Measurements from ENCODE around the gene SP110. TPM values are rescaled to one million over a fixed set of nuclear protein-coding genes. Genes with fewer than 3 reads are reported as not detected.

The SP110 gene
- total RNA-seq, 2 experiments from 2014 or later = 168 to 188 TPM

DNA sequence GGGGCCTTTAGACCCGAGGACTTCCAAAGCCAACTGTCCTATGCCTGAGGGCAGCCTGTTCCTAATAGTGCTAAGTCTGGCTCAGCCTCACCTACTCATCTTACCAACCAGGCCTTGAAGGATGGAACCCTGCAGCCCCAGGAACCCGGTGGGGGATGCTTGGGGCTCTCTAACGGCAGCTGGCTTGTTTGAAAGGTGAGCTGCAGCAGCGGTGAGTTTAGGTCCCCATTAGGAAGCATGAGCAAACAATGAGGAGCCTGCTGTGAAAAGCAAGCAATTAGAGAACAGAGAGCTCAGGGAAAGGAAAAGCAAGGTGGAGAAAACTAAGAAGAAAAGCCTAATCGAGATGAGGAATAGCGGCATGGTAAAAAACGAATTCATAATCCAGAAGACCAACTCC is 39.9 kb downstream of the SP110 start:
- no peak for DNase-seq
- no peak overlapping the region for H3K27ac Mint-ChIP-seq
- no peak overlapping the region for H3K4me3 Mint-ChIP-seq
- H3K27me3 Mint-ChIP-seq = no peaks in the 10 kb centered on the region
- CTCF ChIA-PET = interaction anchor here (1.3 kb wide), 2 partner anchors 9 to 20 kb away, joined by 3 to 4 read pairs; no protein-coding TSS in a partner anchor
- H3K36me3 Mint-ChIP-seq (ENCODE audit: low read depth) = peaks cover 97% of the 10 kb centered on the region
- no peaks in the 10 kb centered on the region for H3K4me1 Mint-ChIP-seq
- no peaks in the 10 kb centered on the region for H3K9me3 Mint-ChIP-seq
- POLR2A ChIA-PET = no interaction called here

DNA sequence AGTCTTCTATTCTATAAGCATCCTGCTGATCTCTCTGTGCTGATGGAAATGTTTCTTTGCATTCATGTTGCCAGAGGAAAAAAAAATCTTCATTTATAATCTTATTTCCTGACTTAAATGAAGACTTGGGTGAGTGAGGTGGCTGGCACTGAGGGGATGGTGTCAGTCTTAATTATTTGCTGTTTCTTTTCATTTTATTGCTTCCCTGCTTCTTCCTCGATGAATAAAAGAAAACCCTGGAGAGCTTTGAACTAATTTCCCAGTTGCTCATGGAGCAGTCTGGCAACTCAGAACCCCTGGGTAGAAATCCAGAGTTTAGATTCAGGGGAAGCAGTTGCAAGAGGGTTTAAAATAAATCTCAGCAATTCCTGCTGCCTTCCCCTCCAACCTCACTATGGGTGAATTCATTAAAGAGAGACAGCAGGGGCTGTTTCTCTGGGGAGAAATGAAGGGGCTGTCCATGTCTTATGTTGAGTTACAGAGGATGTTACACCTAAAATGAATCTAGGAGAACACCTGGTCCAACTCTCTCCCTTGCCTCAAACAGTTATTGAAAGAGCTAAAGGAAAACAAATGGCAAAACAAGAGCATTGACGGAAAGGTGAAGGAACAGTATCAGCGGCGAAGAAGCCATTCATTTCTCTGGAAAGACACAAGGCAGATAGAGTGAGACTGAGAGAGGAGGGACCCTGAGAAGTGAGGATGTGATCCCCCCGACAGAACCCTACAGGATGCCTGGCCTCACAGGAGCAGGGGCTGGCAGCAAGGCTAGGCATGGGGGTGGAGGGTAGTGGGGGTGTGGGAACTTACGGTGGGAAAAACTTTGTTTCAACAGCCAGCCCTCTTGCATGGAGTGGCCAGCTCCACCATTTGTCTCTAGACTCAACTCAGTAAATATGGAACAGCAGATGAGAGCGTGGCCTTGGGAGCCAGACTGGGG is 41.0 kb downstream of the SP110 start:
- Mint-ChIP-seq H3K9me3 (no peaks in the 10 kb centered on the region), H3K4me3 (no peak overlapping the region), H3K36me3 (ENCODE audit: low read depth) (peaks cover 95% of the 10 kb centered on the region), H3K4me1 (no peaks in the 10 kb centered on the region), H3K27ac (no peak overlapping the region), H3K27me3 (no peaks in the 10 kb centered on the region)
- DNase-seq = no peak
- ChIA-PET CTCF (interaction anchor here (0.8 to 1.3 kb wide), 3 partner anchors 8 to 19 kb away, joined by 3 to 4 read pairs (median 3); no protein-coding TSS in a partner anchor), POLR2A (no interaction called here)

DNA sequence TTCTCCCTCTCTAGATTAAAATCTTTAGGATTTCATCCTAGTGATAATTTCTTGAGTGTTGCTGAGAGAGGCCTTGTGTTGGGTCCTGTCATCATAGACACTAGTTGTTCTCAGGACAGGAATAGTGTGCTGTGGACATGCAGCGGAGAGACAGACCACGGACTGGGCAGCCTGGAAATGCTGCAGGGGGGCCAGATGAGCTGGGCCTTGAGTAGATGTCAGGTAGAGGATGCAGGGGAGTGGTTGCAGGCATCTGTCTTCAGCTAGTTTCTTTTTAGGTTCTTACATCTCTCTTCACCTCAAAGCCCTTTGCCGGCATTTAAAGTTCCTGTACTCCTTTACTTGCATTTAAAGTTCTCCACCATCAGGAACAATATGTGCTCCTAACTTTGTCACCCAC is 42.8 kb downstream of the SP110 start:
- no peaks in the 10 kb centered on the region for H3K27me3 Mint-ChIP-seq
- no peak overlapping the region for H3K4me3 Mint-ChIP-seq
- H3K4me1 Mint-ChIP-seq = no peaks in the 10 kb centered on the region
- DNase-seq = no peak
- H3K9me3 Mint-ChIP-seq = no peaks in the 10 kb centered on the region
- ChIA-PET POLR2A (no interaction called here), CTCF (interaction anchor here (1.9 kb wide), 1 partner anchor 17 kb away, joined by 5 read pairs; no protein-coding TSS in a partner anchor)
- no peak overlapping the region for H3K27ac Mint-ChIP-seq
- H3K36me3 Mint-ChIP-seq (ENCODE audit: low read depth) = peaks cover 94% of the 10 kb centered on the region

DNA sequence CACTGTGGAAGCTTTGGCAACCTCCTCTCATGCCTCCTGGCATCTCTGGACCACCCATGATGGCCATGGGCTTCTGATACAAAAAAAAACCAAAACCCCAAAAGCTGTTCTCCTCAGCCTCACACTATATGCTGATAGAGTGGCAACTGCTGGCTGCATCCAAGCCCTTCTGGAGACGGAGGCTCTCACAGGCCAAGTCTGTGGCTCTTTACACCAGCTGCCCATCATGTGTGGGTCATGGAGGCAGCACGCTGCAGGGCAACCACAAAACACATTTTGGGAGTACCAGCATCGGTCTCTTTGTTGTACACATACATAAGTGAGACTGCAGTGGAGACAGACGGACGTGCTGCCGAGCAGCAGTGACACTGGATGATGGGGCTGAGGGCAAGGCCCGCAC is 45.3 kb downstream of the SP110 start:
- ChIA-PET POLR2A (no interaction called here), CTCF (no interaction called here)
- Mint-ChIP-seq H3K36me3 (ENCODE audit: low read depth) (peaks cover 91% of the 10 kb centered on the region), H3K27ac (peak overlapping the region; percentile 2), H3K4me1 (peaks cover 19% of the 10 kb centered on the region), H3K9me3 (peaks cover 4% of the 10 kb centered on the region), H3K4me3 (no peak overlapping the region), H3K27me3 (no peaks in the 10 kb centered on the region)
- DNase-seq = no peak

DNA sequence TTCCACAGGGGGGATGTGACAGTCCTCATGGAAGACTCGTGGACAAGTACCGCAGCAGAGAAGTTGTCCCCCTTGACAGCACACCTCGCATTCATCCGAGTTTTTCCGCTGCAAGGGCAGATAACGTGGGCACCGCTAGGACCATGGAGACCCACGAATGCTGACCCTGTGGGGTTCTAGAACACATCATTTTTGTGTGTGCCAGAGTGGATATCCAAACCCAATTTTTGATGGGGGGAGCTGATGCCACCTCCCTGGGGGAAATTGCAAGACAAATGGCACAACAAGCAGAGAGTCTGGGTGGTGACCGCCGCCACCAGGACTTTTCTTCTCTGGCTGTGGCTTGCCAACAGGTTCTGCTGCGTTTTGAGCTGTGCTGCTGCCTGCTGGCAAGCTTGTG is 46.9 kb downstream of the SP110 start:
- POLR2A ChIA-PET = no interaction called here
- Mint-ChIP-seq H3K27me3 (no peaks in the 10 kb centered on the region), H3K4me3 (no peak overlapping the region)

DNA sequence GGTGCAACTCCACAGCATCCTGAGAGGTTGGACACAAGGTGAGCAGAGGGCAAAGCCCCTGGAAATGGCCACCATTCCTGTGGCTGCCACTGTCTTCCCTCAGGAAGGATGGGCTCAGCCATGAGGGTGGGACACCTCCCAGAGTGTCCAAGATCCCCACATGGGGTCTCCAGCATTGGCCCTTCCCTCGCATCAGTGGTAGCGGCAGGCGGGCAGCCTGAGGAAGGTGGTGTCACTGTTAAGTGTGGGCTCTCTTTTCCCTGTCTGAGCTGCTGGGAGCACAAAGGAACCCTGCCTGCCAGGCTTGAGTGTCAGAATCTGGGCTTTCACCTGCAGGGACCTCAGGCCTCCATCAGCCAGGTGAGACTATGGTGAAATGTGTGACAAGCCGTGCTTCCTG is 47.6 kb downstream of the SP110 start:
- Mint-ChIP-seq H3K4me1 (peaks cover 20% of the 10 kb centered on the region), H3K4me3 (no peak overlapping the region), H3K27ac (peak overlapping the region; percentile 9), H3K9me3 (peaks cover 4% of the 10 kb centered on the region), H3K36me3 (ENCODE audit: low read depth) (peaks cover 89% of the 10 kb centered on the region), H3K27me3 (no peaks in the 10 kb centered on the region)
- ChIA-PET POLR2A (no interaction called here), CTCF (interaction anchor here (4.9 kb wide), 1 partner anchor 12 kb away, joined by 16 read pairs; no protein-coding TSS in a partner anchor)
- no peak for DNase-seq

More for the DNA sequence above, 46.9 kb downstream of the SP110 start:
- Mint-ChIP-seq H3K27ac (no peak overlapping the region), H3K36me3 (ENCODE audit: low read depth) (peaks cover 89% of the 10 kb centered on the region), H3K9me3 (peaks cover 4% of the 10 kb centered on the region), H3K4me1 (peaks cover 20% of the 10 kb centered on the region)
- CTCF ChIA-PET = interaction anchor here (4.9 kb wide), 1 partner anchor 13 kb away, joined by 16 read pairs; no protein-coding TSS in a partner anchor
- no peak for DNase-seq

DNA sequence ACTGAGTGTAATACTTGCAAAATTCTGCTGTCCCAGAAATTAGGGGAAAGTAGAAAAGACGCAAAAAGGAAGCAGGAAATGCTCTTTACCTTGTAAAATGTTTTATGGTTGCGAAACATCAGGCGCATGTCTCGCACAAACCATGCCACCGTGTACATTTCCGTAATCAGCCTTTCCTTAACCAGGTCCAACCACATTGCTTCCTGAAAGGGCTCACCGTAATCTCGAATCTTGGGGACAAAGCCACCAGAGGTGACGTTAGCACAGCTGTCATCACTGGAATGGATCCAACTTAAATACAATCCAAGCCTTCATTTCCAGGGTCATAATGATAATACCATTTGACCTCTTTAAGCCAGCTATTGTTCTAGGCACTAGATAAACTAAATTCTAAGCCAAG is 49.3 kb downstream of the SP110 start:
- H3K27ac Mint-ChIP-seq = peak overlapping the region; percentile 43
- DNase-seq = peak; percentile 17
- peaks cover 20% of the 10 kb centered on the region for H3K4me1 Mint-ChIP-seq
- peaks cover 4% of the 10 kb centered on the region for H3K9me3 Mint-ChIP-seq
- ChIA-PET CTCF (interaction anchor here (0.6 to 4.9 kb wide), 4 partner anchors 8 to 37 kb away, joined by 3 to 16 read pairs (median 4); no protein-coding TSS in a partner anchor), POLR2A (interaction anchor here (0.6 kb wide), 1 partner anchor 9 kb away, joined by 3 read pairs; no protein-coding TSS in a partner anchor)
- no peaks in the 10 kb centered on the region for H3K27me3 Mint-ChIP-seq
- peaks cover 82% of the 10 kb centered on the region for H3K36me3 Mint-ChIP-seq (ENCODE audit: low read depth)
- H3K4me3 Mint-ChIP-seq = no peak overlapping the region

DNA sequence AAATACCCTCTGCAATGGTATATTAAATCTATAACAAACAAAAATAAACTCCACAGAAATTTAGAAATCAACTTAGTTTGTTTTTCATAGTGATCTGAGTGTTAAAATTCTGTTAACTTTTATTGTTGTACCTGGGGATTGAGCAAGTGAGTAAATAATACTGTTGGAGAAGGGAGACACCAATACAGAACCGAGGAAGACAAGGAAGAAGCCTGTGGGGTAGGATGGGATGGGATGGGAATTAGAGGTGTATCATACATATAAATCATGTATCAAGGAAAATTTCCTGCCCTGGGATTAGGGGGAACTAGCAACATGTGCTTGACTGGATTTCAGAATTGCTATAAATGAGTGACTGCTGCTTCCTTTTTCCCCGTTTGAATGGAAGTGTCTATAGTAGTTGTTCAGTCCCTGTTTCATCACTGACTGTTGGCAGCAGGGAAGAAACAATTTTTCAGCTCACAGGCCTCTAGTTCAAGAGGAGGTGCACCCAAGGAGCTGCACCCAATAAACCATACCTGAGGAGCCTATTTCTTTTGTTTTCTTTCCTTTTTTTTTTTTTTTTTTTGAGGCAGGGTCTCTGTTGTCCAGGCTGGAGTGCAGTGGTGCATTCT is 53.1 kb downstream of the SP110 start:
- Mint-ChIP-seq H3K27me3 (no peaks in the 10 kb centered on the region), H3K36me3 (ENCODE audit: low read depth) (peaks cover 68% of the 10 kb centered on the region), H3K4me3 (no peak overlapping the region), H3K27ac (no peak overlapping the region), H3K4me1 (peaks cover 20% of the 10 kb centered on the region), H3K9me3 (peaks cover 4% of the 10 kb centered on the region)
- POLR2A ChIA-PET = no interaction called here
- CTCF ChIA-PET = interaction anchor here (0.9 to 1.0 kb wide), 2 partner anchors 13 to 158 kb away, joined by 3 to 5 read pairs; no protein-coding TSS in a partner anchor
- DNase-seq = no peak

DNA sequence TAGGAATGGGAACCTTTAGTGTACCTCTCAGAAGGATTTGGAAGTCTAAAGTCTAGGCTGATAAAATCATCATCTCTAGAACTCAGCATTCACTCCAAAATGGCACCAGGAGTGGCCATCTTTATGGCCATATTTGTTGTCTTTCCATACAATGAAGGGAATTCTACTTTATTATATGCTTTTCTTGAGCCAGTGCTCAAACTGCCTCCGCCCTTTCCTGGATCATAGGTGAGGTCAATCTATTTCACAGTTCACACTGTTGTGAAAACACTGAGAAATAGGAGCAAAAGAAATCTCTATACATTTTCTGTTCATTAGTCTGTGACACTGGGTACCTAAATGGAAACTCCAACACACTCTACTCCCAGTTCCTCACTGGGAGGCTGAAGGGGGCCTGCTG is 55.6 kb downstream of the SP110 start:
- POLR2A ChIA-PET = no interaction called here
- no peak for DNase-seq
- CTCF ChIA-PET = no interaction called here
- peaks cover 4% of the 10 kb centered on the region for H3K4me1 Mint-ChIP-seq
- H3K36me3 Mint-ChIP-seq (ENCODE audit: low read depth) = peaks cover 43% of the 10 kb centered on the region
- H3K4me3 Mint-ChIP-seq = no peak overlapping the region
- no peaks in the 10 kb centered on the region for H3K27me3 Mint-ChIP-seq
- H3K27ac Mint-ChIP-seq = no peak overlapping the region
- no peaks in the 10 kb centered on the region for H3K9me3 Mint-ChIP-seq

DNA sequence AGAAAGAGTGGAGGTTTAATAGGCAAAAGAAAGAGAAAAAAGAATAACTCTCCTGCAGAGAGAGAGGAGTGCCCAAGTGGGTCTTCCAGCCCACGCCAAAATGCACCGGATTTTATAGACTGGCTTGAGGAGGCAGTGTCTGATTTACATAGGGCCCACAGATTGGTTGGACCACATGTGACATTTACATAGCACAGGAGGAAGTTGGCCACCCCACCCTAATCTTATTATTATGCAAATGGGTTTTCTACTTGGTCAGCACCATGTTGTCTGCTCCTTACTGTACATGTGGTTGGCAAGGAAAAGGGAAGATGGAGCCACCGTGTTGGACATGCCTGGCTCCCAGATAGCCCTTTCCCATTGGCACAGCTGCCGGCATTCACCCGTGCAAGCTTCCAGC is 56.8 kb downstream of the SP110 start:
- ChIA-PET CTCF (interaction anchor here (1.1 kb wide), 1 partner anchor 20 kb away, joined by 4 read pairs; no protein-coding TSS in a partner anchor), POLR2A (no interaction called here)
- Mint-ChIP-seq H3K4me1 (peaks cover 2% of the 10 kb centered on the region), H3K27me3 (no peaks in the 10 kb centered on the region), H3K9me3 (no peaks in the 10 kb centered on the region), H3K36me3 (ENCODE audit: low read depth) (peaks cover 33% of the 10 kb centered on the region), H3K27ac (no peak overlapping the region), H3K4me3 (no peak overlapping the region)
- DNase-seq = no peak

DNA sequence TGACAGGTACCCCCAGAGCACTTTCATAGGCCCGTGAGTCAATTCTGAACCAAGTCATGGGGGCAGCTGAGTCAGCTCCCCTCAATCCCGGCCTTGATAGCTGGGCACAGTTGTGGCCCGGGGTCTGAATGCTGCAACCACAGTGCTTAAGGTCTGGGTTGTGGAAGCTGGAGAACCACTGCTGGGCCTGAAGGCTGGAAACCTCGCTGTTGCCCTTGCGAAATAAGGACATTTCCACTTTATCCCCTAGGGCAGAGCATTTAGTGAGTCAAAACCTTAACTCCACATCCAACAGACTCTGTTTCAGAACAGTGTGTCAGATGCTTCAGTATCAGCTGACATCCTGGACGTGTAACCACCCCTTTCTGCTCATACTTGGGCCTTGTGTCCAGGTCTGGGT is 58.6 kb downstream of the SP110 start:
- no peak overlapping the region for H3K4me3 Mint-ChIP-seq
- no peak overlapping the region for H3K27ac Mint-ChIP-seq
- DNase-seq = no peak
- CTCF ChIA-PET = interaction anchor here (1.2 to 2.9 kb wide), 5 partner anchors 10 to 508 kb away, joined by 3 to 16 read pairs (median 3); no protein-coding TSS in a partner anchor
- H3K36me3 Mint-ChIP-seq (ENCODE audit: low read depth) = peaks cover 21% of the 10 kb centered on the region
- H3K9me3 Mint-ChIP-seq = no peaks in the 10 kb centered on the region
- peaks cover 2% of the 10 kb centered on the region for H3K4me1 Mint-ChIP-seq
- POLR2A ChIA-PET = interaction anchor here (0.6 to 0.7 kb wide), 2 partner anchors 9 to 83 kb away, joined by 3 read pairs; no protein-coding TSS in a partner anchor
- no peaks in the 10 kb centered on the region for H3K27me3 Mint-ChIP-seq

DNA sequence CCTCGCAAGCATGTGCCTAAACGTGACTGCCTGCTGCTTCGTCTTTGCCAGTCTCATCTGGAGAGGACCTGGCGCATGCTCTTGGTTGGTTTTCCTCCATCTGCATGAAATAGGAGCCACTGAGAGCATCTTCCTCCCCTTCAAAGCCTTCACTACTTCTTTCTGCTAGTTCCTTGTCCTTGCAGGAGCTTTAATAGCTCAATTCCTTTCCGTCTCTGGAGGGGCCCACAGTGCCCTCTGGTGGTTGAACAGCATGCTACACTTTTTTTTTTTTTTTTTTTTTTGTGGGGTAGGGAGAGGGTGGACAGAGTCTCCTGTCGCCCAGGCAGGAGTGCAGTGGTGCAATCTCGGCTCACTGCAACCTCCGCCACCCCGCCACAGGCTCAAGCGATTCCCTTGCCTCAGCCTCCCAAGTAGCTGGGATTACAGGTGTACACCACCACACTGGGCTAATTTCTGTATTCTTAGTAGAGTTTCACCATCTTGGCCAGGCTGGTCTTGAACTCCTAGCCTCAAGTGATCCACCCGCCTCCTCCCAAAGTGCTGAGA is 59.6 kb downstream of the SP110 start:
- Mint-ChIP-seq H3K4me1 (peaks cover 5% of the 10 kb centered on the region), H3K36me3 (ENCODE audit: low read depth) (peaks cover 17% of the 10 kb centered on the region), H3K27ac (no peak overlapping the region), H3K4me3 (no peak overlapping the region), H3K27me3 (no peaks in the 10 kb centered on the region), H3K9me3 (no peaks in the 10 kb centered on the region)
- ChIA-PET POLR2A (no interaction called here), CTCF (interaction anchor here (0.5 to 2.9 kb wide), 23 partner anchors 8 to 1294 kb away, joined by 3 to 16 read pairs (median 4); no protein-coding TSS in a partner anchor)
- peak; percentile 59 for DNase-seq

All from activated CD4-positive, alpha-beta T cell treated with anti-CD3 and anti-CD28 coated beads, Interleukin-2, amount 10 ng/mL, durations not matched to agents 7 days and 5 days (primary cell).